Neural progenitor cell (in vitro differentiated cells): ENCODE measurements around the gene CCDC142. TPM values are rescaled to one million over a fixed set of nuclear protein-coding genes. Genes with fewer than 3 reads are reported as not detected.
A peak's percentile ranks its signal among the peaks of the same experiment; 100 is the strongest.

ENCODE experiments used
- DNase-seq: peaks from one replicate; pipeline ENCODE4 v3.0.0-alpha.2; 2016; ENCODE audit warnings: low spot score
- H2AFZ ChIP-seq: fragments of 200-600 bp; sonication (generic); replicated peaks from 2 replicates; pipeline ENCODE4 v1.6.1; 2016; ENCODE audit warnings: antibody characterized with exemption
- H3F3A ChIP-seq: fragments of 200-600 bp; sonication (generic); 2 replicates; pipeline ENCODE4 v1.6.1; 2016; ENCODE audit warnings: antibody characterized with exemption, low read depth
- H3K27ac ChIP-seq: fragments of 200-600 bp; sonication (generic); 2 replicates; pipeline ENCODE4 v1.5.1; 2016; ENCODE audit warnings: mild to moderate bottlenecking
- H3K27me3 ChIP-seq: fragments of 200-600 bp; sonication (generic); 2 replicates; pipeline ENCODE4 v1.6.1; 2016; ENCODE audit warnings: mild to moderate bottlenecking, moderate library complexity
- H3K36me3 ChIP-seq: fragments of 200-600 bp; sonication (generic); 2 replicates; pipeline ENCODE4 v1.5.1; 2016
- H3K4me1 ChIP-seq: fragments of 200-600 bp; sonication (generic); 2 replicates; pipeline ENCODE4 v1.6.1; 2016; ENCODE audit warnings: mixed run types
- H3K4me2 ChIP-seq: fragments of 200-600 bp; sonication (generic); 2 replicates; pipeline ENCODE4 v1.6.1; 2016
- H3K4me3 ChIP-seq: fragments of 200-600 bp; sonication (generic); 2 replicates; pipeline ENCODE4 v1.5.1; 2016
- H3K79me2 ChIP-seq: fragments of 200-600 bp; sonication (generic); 2 replicates; pipeline ENCODE4 v1.6.1; 2016; ENCODE audit warnings: low read depth
- H3K9ac ChIP-seq: fragments of 200-600 bp; sonication (generic); 2 replicates; pipeline ENCODE4 v1.6.1; 2016
- H3K9me3 ChIP-seq: fragments of 200-600 bp; sonication (generic); 2 replicates; pipeline ENCODE4 v1.5.1; 2016; ENCODE audit warnings: low read depth
- H4K20me1 ChIP-seq: fragments of 200-600 bp; sonication (generic); 2 replicates; pipeline ENCODE4 v1.6.1; 2016; ENCODE audit warnings: low read depth
- H3K27ac Mint-ChIP-seq: 3 replicates; pipeline ENCODE4 v1.8.0; 2021; ENCODE audit warnings: mixed read lengths
- H3K27me3 Mint-ChIP-seq: 2 replicates; pipeline ENCODE4 v1.8.0; 2022; ENCODE audit warnings: low read depth, mild to moderate bottlenecking, inconsistent platforms, moderate library complexity, mixed read lengths; ENCODE audit not compliant: insufficient read depth
- H3K36me3 Mint-ChIP-seq: 3 replicates; pipeline ENCODE4 v1.8.0; 2021; ENCODE audit warnings: mixed read lengths
- H3K4me1 Mint-ChIP-seq: 3 replicates; pipeline ENCODE4 v1.8.0; 2021; ENCODE audit warnings: mixed read lengths
- H3K4me3 Mint-ChIP-seq: 3 replicates; pipeline ENCODE4 v1.8.0; 2021; ENCODE audit warnings: mild to moderate bottlenecking, moderate library complexity, mixed read lengths
- H3K9me3 Mint-ChIP-seq: 3 replicates; pipeline ENCODE4 v1.8.0; 2020; ENCODE audit warnings: mixed read lengths
- CTCF ChIP-seq: fragments of 200-600 bp; sonication (generic); IDR thresholded peaks from 2 replicates; pipeline ENCODE4 v1.5.1; 2017; ENCODE audit warnings: antibody characterized with exemption, mild to moderate bottlenecking
- EZH2 ChIP-seq: fragments of 200-600 bp; sonication (generic); IDR thresholded peaks from 2 replicates; pipeline ENCODE4 v1.6.1; 2017; ENCODE audit warnings: antibody characterized with exemption, mild to moderate bottlenecking, moderate library complexity
- EZH2phosphoT487 ChIP-seq: fragments of 200-600 bp; sonication (generic); IDR thresholded peaks from 2 replicates; pipeline ENCODE4 v1.6.1; 2017; ENCODE audit warnings: antibody characterized with exemption
- total RNA-seq: library from RNA; depleted of rRNA; stranded (reverse); fragments of >200 nt; gene quantifications from 2 replicates; pipeline ENCODE4 v1.2.3, GENCODE V29; 2015; ENCODE audit warnings: low replicate concordance

The CCDC142 gene
- total RNA-seq, 1 donor from 2014 or later: 12.0 TPM

GRCh38 chr2:74530239-74531187, 47.7 kb upstream of the CCDC142 start:
- Histone ChIP-seq H3K27ac (no peak overlapping the region), H3K27me3 (no peaks in the 10 kb centered on the region), H3K36me3 (no peaks in the 10 kb centered on the region), H3K4me1 (peaks cover 16% of the 10 kb centered on the region), H2AFZ (peak overlapping the region; percentile 68), H3K9ac (peak overlapping the region; percentile 29), H3K4me2 (peak overlapping the region; percentile 92), H3K79me2 (peaks cover 35% of the 10 kb centered on the region), H4K20me1 (no peaks in the 10 kb centered on the region), H3K9me3 (no peaks in the 10 kb centered on the region), H3F3A (peaks cover 12% of the 10 kb centered on the region), H3K4me3 (peak overlapping the region; percentile 97)
- Mint-ChIP-seq H3K9me3 (no peaks in the 10 kb centered on the region), H3K27ac (no peak overlapping the region), H3K4me1 (peaks cover 32% of the 10 kb centered on the region), H3K36me3 (peaks cover 32% of the 10 kb centered on the region), H3K4me3 (peak overlapping the region; percentile 96), H3K27me3 (peaks cover 7% of the 10 kb centered on the region)
- DNase-seq: peak; percentile 53
- TF ChIP-seq EZH2 (no peak), CTCF (no peak), EZH2phosphoT487 (no peak)

GRCh38 chr2:74529357-74530238, 46.8 kb upstream of the CCDC142 start, which contains the start of the genes AUP1 and HTRA2:
Gene AUP1, minus strand, starts transcription at chr2:74529706. Its CDS starts 77 bp downstream, at chr2:74529629.
Gene HTRA2, plus strand, starts transcription at chr2:74529933. Its CDS starts 74 bp downstream, at chr2:74530007.
- Histone ChIP-seq H3F3A (peaks cover 12% of the 10 kb centered on the region), H3K79me2 (peaks cover 35% of the 10 kb centered on the region), H2AFZ (peak within 1 kb of the TSS; percentile 88), H3K9ac (peak within 1 kb of the TSS; percentile 92), H3K36me3 (no peaks in the 10 kb centered on the region), H3K4me2 (peak within 1 kb of the TSS; percentile 98), H3K4me1 (peaks cover 16% of the 10 kb centered on the region), H3K27ac (peak within 1 kb of the TSS; percentile 17), H3K27me3 (no peaks in the 10 kb centered on the region), H4K20me1 (no peaks in the 10 kb centered on the region), H3K4me3 (peak within 1 kb of the TSS; percentile 97), H3K9me3 (no peaks in the 10 kb centered on the region)
- peak; percentile 100 for DNase-seq
- Mint-ChIP-seq H3K4me3 (peak within 1 kb of the TSS; percentile 96), H3K36me3 (peaks cover 32% of the 10 kb centered on the region), H3K27me3 (peaks cover 7% of the 10 kb centered on the region), H3K27ac (peak within 1 kb of the TSS; percentile 97), H3K9me3 (no peaks in the 10 kb centered on the region), H3K4me1 (peaks cover 32% of the 10 kb centered on the region)
- no peak for TF ChIP-seq CTCF
- TF ChIP-seq EZH2phosphoT487: no peak
- no peak for TF ChIP-seq EZH2

- peak overlapping the region; percentile 92 for H3K9ac ChIP-seq
- TF ChIP-seq CTCF (no peak), EZH2 (no peak), EZH2phosphoT487 (no peak)
- H3K4me2 ChIP-seq: peak overlapping the region; percentile 98
- peaks cover 32% of the 10 kb centered on the region for H3K4me1 Mint-ChIP-seq
- peaks cover 35% of the 10 kb centered on the region for H3K79me2 ChIP-seq
- H3K4me3 ChIP-seq: peak overlapping the region; percentile 97
- H2AFZ ChIP-seq: peak overlapping the region; percentile 88
- H3K4me3 Mint-ChIP-seq: peak overlapping the region; percentile 96
- H3K27ac ChIP-seq: peak overlapping the region; percentile 17
- H3K9me3 ChIP-seq: no peaks in the 10 kb centered on the region
- H3K36me3 Mint-ChIP-seq: peaks cover 30% of the 10 kb centered on the region
- peaks cover 12% of the 10 kb centered on the region for H3F3A ChIP-seq
- H4K20me1 ChIP-seq: no peaks in the 10 kb centered on the region
- H3K27ac Mint-ChIP-seq: peak overlapping the region; percentile 97
- no peak for DNase-seq
- no peaks in the 10 kb centered on the region for H3K27me3 ChIP-seq
- no peaks in the 10 kb centered on the region for H3K9me3 Mint-ChIP-seq
- H3K36me3 ChIP-seq: no peaks in the 10 kb centered on the region
- peaks cover 7% of the 10 kb centered on the region for H3K27me3 Mint-ChIP-seq
- H3K4me1 ChIP-seq: peaks cover 16% of the 10 kb centered on the region
Observed at GRCh38 chr2:74528600-74529356, 46.0 kb upstream of the CCDC142 start.
